CD14-positive monocyte (primary cell): ENCODE data around the gene SLC2A1. TPM values are rescaled to one million over a fixed set of nuclear protein-coding genes. Genes with fewer than 3 reads are reported as not detected.
A peak's percentile ranks its signal among the peaks of the same experiment; 100 is the strongest.

Source experiments
- DNase-seq, 3 donors: peaks; one replicate each; pipeline ENCODE4 v3.0.0-alpha.2; 2011 to 2022
- H2AFZ ChIP-seq: 2 replicates; pipeline ENCODE4 v1.6.0; 2012; ENCODE audit warnings: mild to moderate bottlenecking, low read depth, low read length, inconsistent platforms; ENCODE audit not compliant: insufficient read depth, poor library complexity, severe bottlenecking
- H3K27ac ChIP-seq, 2 donors: 1 replicate in 1 of 2; 2 replicates in 1 of 2; pipeline ENCODE4 v1.5.1; 2012 to 2013; ENCODE audit warnings: low read length in 2 of 2, control low read depth in 1 of 2, inconsistent platforms in 1 of 2, low read depth in 1 of 2, mild to moderate bottlenecking in 1 of 2
- H3K27me3 ChIP-seq, 2 donors: one replicate each; pipeline versions ENCODE4 v1.6.0 to v1.6.1; 2011 to 2013; ENCODE audit warnings: low read length in 2 of 2; ENCODE audit not compliant: control insufficient read depth in 2 of 2, insufficient read depth in 2 of 2
- H3K36me3 ChIP-seq, 2 donors: replicated peaks in 1 of 2; 1 replicate in 1 of 2; 2 replicates in 1 of 2; pipeline versions ENCODE4 v1.5.1 to v1.6.1; 2012 to 2013; ENCODE audit warnings: low read length in 2 of 2, control low read depth in 1 of 2, inconsistent platforms in 1 of 2, mild to moderate bottlenecking in 1 of 2; ENCODE audit not compliant: insufficient read depth in 2 of 2, control insufficient read depth in 1 of 2
- H3K4me1 ChIP-seq, 2 donors: 1 replicate in 1 of 2; 2 replicates in 1 of 2; pipeline versions ENCODE4 v1.5.1 to v1.6.1; 2012 to 2013; ENCODE audit warnings: low read length in 2 of 2, control low read depth in 1 of 2, inconsistent platforms in 1 of 2, mild to moderate bottlenecking in 1 of 2, moderate library complexity in 1 of 2; ENCODE audit not compliant: insufficient read depth in 2 of 2, control insufficient read depth in 1 of 2
- H3K4me2 ChIP-seq: replicated peaks from 2 replicates; pipeline ENCODE3; 2012; ENCODE audit warnings: low read length, moderate library complexity, mild to moderate bottlenecking; ENCODE audit not compliant: poor library complexity, severe bottlenecking; ENCODE audit errors: extremely low read depth
- H3K4me3 ChIP-seq, 3 experiments: fragments of 200-600 bp in 1 of 3; sonication (generic) in 1 of 3; replicated peaks in 1 of 3; 1 replicate in 2 of 3; 2 replicates in 1 of 3; pipeline ENCODE4 v1.5.1; 2011 to 2013; ENCODE audit warnings: low read length in 3 of 3, mild to moderate bottlenecking in 3 of 3, control low read depth in 2 of 3, low read depth in 2 of 3, inconsistent platforms in 1 of 3, moderate library complexity in 1 of 3
- H3K79me2 ChIP-seq: 2 replicates; pipeline ENCODE4 v1.6.0; 2012; ENCODE audit warnings: mild to moderate bottlenecking, control low read depth, inconsistent platforms, low read length, moderate library complexity; ENCODE audit not compliant: insufficient read depth
- H3K9ac ChIP-seq: 2 replicates; pipeline ENCODE4 v1.6.0; 2017; ENCODE audit warnings: low read length, mild to moderate bottlenecking; ENCODE audit not compliant: insufficient read depth, poor library complexity, severe bottlenecking
- H3K9me3 ChIP-seq, 2 donors: replicated peaks in 1 of 2; 1 replicate in 1 of 2; 2 replicates in 1 of 2; pipeline versions ENCODE4 v1.5.1 to v1.6.1; 2012 to 2013; ENCODE audit warnings: low read length in 2 of 2, control low read depth in 1 of 2; ENCODE audit not compliant: control insufficient read depth in 1 of 2, insufficient read depth in 1 of 2
- H4K20me1 ChIP-seq: 2 replicates; pipeline ENCODE4 v1.6.0; 2012; ENCODE audit warnings: mild to moderate bottlenecking, low read length, control low read depth, moderate library complexity; ENCODE audit not compliant: insufficient read depth
- H3K27ac Mint-ChIP-seq, 7 donors: one replicate each; pipeline ENCODE4 v1.8.0; 2020; ENCODE audit warnings: mild to moderate bottlenecking in 7 of 7, mixed read lengths in 7 of 7, moderate library complexity in 6 of 7, inconsistent platforms in 2 of 7
- H3K27me3 Mint-ChIP-seq, 3 donors: one replicate each; pipeline ENCODE4 v1.8.0; 2021 to 2022; ENCODE audit warnings: low read depth in 3 of 3, mild to moderate bottlenecking in 3 of 3, mixed read lengths in 3 of 3, moderate library complexity in 3 of 3, inconsistent platforms in 1 of 3
- H3K36me3 Mint-ChIP-seq, 2 donors: one replicate each; pipeline ENCODE4 v1.8.0; 2020; ENCODE audit warnings: mixed read lengths in 2 of 2, inconsistent platforms in 1 of 2, mild to moderate bottlenecking in 1 of 2
- H3K4me1 Mint-ChIP-seq: one replicate; pipeline ENCODE4 v1.8.0; 2020; ENCODE audit warnings: mild to moderate bottlenecking, mixed read lengths
- H3K4me3 Mint-ChIP-seq, 2 donors: one replicate each; pipeline ENCODE4 v1.8.0; 2020; ENCODE audit warnings: mild to moderate bottlenecking in 2 of 2, mixed read lengths in 2 of 2, moderate library complexity in 1 of 2
- H3K9me3 Mint-ChIP-seq, 7 donors: one replicate each; pipeline ENCODE4 v1.8.0; 2020 to 2022; ENCODE audit warnings: mixed read lengths in 7 of 7, mild to moderate bottlenecking in 6 of 7, moderate library complexity in 6 of 7, inconsistent platforms in 2 of 7
- WGBS: methylation state at CpG from one replicate; pipeline ENCODE4 v1.1.5; 2013; ENCODE audit warnings: missing lambda C conversion rate; ENCODE audit not compliant: insufficient coverage; 5-methylcytosine and 5-hydroxymethylcytosine counted together
- intact Hi-C, 2 donors: fragments of 100-400 bp; cut with micrococcal nuclease; formaldehyde crosslinking; loops; one replicate each; pipeline versions ENCODE4 v1.15.0 to v1.15.1; 2023
- polyA plus RNA-seq, 3 donors: library from polyadenylated mRNA; depleted of rRNA in 1 of 3; unstranded in 2 of 3; stranded (reverse) in 1 of 3; fragments of 300-500 nt in 2 of 3; fragments of >200 nt in 1 of 3; fragmentation: Illumina TruSeq in 2 of 3; gene quantifications; 1 replicate in 2 of 3; 2 replicates in 1 of 3; pipeline ENCODE4 v1.2.3, GENCODE V29; 2012 to 2021
- TF ChIP-seq, protein P1 (sequence below): fragments of 200-600 bp; IDR thresholded peaks from one replicate; pipeline ENCODE4 v1.8.0; 2022; ENCODE audit warnings: antibody characterized with exemption, mild to moderate bottlenecking

Gene SLC2A1
- polyA plus RNA-seq, 3 donors, result 0.56 to 5.0 (median 0.71) TPM

DNA sequence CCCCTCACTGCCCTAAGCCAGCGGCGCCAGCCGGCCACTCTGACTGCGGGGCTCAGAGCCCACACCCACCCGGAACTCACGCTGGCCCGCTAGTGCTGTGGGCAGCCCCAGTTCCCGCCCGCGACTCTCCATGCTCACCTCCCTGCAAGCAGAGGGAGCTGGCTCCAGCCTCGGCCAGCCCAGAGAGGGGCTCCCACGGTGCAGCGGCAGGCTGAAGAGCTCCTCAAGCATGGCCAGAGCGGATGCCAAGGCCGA lies 41.5 kb downstream of the SLC2A1 start:
- Histone ChIP-seq H3K4me2 (no peak overlapping the region), H3K36me3 (no peaks in the 10 kb centered on the region), H3K27ac (no peak overlapping the region), H3K9me3 (peaks cover 0 to 13% of the 10 kb centered on the region in 2 donors), H3K27me3 (no peaks in the 10 kb centered on the region), H3K9ac (no peak overlapping the region), H2AFZ (no peak overlapping the region), H4K20me1 (no peaks in the 10 kb centered on the region), H3K4me3 (no peak overlapping the region), H3K79me2 (no peaks in the 10 kb centered on the region), H3K4me1 (peaks cover 0 to 8% of the 10 kb centered on the region in 2 donors)
- H3K9me3 Mint-ChIP-seq, result peaks cover 3 to 22% (median 15%) of the 10 kb centered on the region in 7 donors
- intact Hi-C loops, result no loop called here
- no peak overlapping the region for H3K4me3 Mint-ChIP-seq
- WGBS, result 98% methylated on average over 14 of the region's 15 CpGs
- TF ChIP-seq, protein P1, sequence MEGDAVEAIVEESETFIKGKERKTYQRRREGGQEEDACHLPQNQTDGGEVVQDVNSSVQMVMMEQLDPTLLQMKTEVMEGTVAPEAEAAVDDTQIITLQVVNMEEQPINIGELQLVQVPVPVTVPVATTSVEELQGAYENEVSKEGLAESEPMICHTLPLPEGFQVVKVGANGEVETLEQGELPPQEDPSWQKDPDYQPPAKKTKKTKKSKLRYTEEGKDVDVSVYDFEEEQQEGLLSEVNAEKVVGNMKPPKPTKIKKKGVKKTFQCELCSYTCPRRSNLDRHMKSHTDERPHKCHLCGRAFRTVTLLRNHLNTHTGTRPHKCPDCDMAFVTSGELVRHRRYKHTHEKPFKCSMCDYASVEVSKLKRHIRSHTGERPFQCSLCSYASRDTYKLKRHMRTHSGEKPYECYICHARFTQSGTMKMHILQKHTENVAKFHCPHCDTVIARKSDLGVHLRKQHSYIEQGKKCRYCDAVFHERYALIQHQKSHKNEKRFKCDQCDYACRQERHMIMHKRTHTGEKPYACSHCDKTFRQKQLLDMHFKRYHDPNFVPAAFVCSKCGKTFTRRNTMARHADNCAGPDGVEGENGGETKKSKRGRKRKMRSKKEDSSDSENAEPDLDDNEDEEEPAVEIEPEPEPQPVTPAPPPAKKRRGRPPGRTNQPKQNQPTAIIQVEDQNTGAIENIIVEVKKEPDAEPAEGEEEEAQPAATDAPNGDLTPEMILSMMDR, result no peak
- peaks cover 0 to 3% (median 2%) of the 10 kb centered on the region in 3 donors for H3K27me3 Mint-ChIP-seq
- no peak overlapping the region for H3K27ac Mint-ChIP-seq
- H3K4me1 Mint-ChIP-seq, result peaks cover 8% of the 10 kb centered on the region
- no peak for DNase-seq
- H3K36me3 Mint-ChIP-seq, result no peaks in the 10 kb centered on the region

DNA sequence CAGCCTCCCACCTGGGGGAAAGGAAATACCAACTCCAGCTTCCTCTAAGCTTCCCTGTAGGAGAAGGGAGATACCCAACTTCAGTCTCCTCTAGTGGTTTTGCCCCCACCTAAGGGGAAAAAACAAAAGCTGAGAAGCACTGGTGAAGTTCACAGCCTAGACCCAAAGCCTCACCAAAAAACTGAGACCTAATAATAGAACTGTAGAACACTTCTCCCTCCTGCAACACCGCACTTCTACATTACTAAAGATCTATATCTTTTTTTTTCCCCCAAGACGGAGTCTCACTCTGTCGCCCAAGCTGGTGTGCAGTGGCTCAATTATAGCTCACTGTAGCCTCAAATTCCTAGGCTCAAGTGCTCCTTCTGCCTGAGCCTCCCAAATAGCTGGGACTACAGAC lies 43.2 kb downstream of the SLC2A1 start:
- no peak overlapping the region for H3K4me2 ChIP-seq
- H3K36me3 Mint-ChIP-seq, result no peaks in the 10 kb centered on the region
- no peak overlapping the region for H3K4me3 ChIP-seq
- peak overlapping the region in 1 of 7 donors; percentile 79 for H3K27ac Mint-ChIP-seq
- H3K9me3 ChIP-seq, result peaks cover 0 to 13% of the 10 kb centered on the region in 2 donors
- H3K4me1 ChIP-seq, result peaks cover 0 to 8% of the 10 kb centered on the region in 2 donors
- DNase-seq, result no peak
- no peaks in the 10 kb centered on the region for H4K20me1 ChIP-seq
- WGBS, result 90% methylated on average over 3 of the region's 3 CpGs
- no peaks in the 10 kb centered on the region for H3K36me3 ChIP-seq
- peaks cover 0 to 4% (median 2%) of the 10 kb centered on the region in 3 donors for H3K27me3 Mint-ChIP-seq
- no peak overlapping the region for H3K27ac ChIP-seq
- H3K4me1 Mint-ChIP-seq, result peaks cover 8% of the 10 kb centered on the region
- peaks cover 3 to 22% (median 15%) of the 10 kb centered on the region in 7 donors for H3K9me3 Mint-ChIP-seq
- no peak overlapping the region for H3K9ac ChIP-seq
- TF ChIP-seq, protein P1, result no peak
- no peaks in the 10 kb centered on the region for H3K27me3 ChIP-seq
- intact Hi-C loops, result no loop called here
- no peak overlapping the region for H3K4me3 Mint-ChIP-seq
- H3K79me2 ChIP-seq, result no peaks in the 10 kb centered on the region
- H2AFZ ChIP-seq, result no peak overlapping the region
